Measurements from ENCODE around the gene CERS1.

CERS1 gene

DNA sequence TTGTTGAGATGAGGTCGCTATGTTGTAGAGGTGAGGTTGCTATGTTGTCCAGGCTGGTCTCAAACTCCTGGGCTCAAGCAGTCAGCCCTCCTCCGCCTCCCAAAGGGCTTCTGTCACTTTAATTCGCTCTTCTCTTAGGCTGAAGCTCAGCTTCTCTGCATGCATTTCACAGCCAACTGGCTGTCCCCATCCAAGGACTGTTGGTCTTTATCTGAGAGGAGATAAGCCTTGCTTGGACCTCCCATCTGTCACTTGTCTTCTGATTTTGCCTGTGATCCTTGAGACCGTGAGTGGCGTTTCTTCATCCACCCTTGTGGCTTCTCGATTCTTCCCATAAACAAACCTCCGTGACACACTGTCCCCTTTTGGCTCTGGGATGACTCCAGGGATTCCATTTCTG is 24.4 kb downstream of the CERS1 start:
- DNase-seq (ENCODE audit: low read depth, low spot score) = no peak

GRCh38 chr19:18870531-18871172 is 25.3 kb downstream of the CERS1 start:
- no peak for DNase-seq (ENCODE audit: low read depth, low spot score)

DNA sequence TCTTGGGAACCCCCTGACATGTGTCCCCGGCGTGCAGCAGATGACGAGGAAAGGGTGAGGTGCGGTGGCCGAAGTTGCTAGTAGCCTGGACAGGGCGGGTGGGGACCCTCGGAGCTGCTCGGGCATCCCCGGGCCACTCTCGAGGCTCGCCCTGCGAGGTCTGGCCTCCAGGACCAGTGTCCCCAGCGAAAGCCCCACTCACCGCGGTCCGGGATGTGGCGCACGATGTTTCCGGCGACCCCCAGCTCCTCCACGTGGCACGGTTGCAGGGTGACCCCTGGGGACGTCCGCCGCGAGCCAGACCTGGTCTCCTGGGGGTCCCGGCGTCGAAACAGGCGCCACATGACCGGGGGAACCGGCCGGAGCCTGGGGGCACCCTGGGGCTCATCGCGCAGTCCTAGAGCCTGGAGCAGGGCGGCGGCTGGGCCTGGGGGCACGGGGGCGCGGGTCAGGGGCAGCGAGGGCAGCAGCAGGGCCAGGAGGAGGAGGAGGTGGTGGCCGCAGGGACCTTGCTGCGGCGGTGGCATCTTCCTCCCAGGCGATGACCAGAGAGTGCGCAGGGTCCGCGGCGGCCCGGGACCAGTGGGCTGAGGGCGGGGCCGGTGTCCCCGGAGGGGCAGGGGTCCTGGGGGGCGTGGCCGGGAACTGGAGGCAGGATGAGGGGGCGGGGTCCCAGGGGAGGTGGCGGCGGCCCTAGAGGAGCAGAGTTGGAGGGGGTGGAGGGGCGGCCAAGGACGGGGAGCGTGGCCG is 26.0 kb downstream of the CERS1 start:
- DNase-seq (ENCODE audit: low read depth, low spot score) = no peak

DNA sequence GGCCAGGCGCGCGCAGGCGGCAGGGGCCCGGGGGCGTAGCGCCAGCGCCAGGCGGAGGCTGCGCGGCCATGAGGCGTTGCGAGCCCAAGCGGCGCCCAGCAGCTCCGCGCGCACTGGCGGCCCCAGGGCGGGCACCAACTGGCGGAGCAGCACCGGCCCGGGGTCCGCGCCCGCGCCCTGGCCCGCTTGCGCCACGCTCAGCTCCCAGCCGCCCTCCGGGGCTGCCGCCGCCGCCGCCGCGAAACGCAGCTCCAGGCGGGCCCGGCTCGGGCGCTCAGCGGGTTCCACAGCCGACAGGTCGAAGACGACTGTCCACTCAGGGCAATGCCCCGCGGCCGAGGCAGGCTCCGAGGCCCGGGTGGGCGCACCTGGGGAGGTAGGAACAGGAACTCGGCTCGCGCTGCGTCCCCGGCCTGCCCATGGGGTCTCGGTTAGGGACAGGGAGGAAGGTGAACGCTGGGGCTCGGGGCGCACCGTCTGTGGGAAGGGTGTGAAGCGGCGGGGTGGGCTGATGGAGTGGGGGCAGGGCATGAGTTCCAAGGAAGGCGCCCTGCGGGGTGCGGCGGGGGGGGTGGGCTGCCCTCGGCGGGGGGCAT is 26.8 kb downstream of the CERS1 start:
- DNase-seq (ENCODE audit: low read depth, low spot score) = no peak

- peak; percentile 55 for DNase-seq (ENCODE audit: low read depth, low spot score)
Measured at GRCh38 chr19:18868380-18869022, 27.5 kb downstream of the CERS1 start.

DNA sequence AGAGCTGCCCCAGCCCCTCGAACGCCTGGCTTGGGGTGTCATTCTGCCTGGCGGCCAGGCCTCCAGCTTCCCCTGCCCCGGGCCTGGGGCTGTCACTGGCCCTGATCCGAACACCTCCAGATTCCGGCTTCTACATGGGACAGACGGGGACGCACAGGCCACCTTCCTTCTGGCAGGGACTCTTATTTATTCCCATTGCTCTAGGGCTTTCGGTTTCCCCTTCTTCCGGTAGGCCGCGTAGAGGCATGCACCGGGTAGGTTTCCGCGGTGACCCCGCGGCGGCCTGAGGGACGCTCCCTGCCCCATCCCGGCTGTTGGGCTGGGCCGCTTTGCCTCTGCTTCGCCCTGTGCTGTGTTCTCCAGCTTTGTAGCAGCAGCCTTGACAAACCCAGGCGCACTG is 28.2 kb downstream of the CERS1 start:
- peak; percentile 57 for DNase-seq (ENCODE audit: low read depth, low spot score)

DNA sequence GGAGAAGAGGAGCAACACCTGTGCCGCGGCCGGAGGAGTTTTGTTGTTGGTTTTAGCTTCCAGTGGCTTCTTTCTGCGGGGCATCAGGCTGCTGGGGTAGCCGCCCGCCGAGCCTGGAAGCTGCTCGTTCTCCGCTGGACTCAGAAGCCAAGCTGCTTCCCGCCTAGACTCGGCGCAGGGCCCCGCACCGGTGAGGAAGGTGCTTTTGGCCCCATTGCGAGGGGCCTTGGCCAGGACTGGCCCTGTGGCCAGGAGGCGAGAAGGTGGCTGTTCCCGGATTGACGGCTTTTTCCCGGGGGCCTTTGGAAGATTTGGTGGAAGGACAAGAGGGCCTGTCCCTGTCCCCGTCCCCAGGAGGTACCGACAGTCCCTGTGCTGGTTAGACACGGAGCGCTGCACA is 28.8 kb downstream of the CERS1 start:
- no peak for DNase-seq (ENCODE audit: low read depth, low spot score)

DNA sequence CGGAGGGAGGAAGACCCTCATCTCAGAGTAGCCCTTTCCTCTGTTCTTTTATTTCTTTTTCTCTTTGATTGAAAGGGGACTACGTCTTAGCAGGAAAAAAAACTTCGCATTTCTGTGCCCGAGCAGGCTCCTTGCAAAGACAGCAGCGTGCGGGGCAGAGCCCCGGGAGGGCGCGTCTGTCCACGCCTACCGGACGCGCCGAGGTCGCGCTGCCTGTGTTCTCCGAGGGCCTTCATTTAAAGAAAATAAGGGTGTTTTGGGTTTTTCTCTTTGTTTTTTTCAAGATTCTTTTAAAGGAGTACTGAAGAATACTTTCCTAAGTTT is 29.2 kb downstream of the CERS1 start:
- DNase-seq (ENCODE audit: low read depth, low spot score) = no peak

DNA sequence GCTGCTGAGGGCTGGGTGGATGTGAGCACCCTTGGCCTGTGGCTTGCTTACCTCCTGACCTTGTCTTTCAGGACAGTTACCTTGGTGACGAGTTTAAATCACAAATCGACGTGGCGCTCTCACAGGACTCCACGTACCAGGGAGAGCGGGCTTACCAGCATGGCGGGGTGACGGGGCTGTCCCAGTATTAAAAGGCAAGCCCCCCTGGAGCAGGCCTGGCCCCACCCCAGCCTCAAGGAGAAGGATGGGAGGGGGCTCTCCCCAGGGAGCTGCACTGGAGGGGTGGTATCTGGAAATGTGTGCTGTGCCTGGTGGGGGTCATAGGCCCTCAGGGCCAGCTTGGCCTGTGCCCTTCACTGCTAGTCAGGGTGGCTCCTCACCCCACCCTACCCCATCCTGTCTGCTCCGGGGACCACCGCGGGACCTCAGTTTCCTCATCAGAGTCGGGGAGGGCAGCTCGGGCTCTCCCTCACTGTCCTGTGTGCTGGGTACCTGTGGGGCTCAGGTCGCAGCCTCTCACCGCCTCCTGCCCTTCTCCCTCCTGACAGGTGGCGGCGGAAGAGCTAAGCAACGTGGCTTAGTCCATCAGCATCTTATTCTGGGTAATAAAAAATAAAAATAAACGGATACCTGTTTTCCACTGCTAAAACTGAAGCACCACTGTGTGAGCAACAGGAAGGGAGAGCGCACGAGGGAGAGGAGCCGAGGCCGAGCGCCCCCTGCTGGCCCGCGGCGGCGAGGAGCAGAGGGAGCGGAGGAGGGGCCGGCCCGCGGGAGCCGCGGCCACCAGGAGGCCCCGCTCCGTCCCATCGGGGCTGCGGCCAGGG is 29.8 kb downstream of the CERS1 start:
- peak; percentile 90 for DNase-seq (ENCODE audit: low read depth, low spot score)

DNA sequence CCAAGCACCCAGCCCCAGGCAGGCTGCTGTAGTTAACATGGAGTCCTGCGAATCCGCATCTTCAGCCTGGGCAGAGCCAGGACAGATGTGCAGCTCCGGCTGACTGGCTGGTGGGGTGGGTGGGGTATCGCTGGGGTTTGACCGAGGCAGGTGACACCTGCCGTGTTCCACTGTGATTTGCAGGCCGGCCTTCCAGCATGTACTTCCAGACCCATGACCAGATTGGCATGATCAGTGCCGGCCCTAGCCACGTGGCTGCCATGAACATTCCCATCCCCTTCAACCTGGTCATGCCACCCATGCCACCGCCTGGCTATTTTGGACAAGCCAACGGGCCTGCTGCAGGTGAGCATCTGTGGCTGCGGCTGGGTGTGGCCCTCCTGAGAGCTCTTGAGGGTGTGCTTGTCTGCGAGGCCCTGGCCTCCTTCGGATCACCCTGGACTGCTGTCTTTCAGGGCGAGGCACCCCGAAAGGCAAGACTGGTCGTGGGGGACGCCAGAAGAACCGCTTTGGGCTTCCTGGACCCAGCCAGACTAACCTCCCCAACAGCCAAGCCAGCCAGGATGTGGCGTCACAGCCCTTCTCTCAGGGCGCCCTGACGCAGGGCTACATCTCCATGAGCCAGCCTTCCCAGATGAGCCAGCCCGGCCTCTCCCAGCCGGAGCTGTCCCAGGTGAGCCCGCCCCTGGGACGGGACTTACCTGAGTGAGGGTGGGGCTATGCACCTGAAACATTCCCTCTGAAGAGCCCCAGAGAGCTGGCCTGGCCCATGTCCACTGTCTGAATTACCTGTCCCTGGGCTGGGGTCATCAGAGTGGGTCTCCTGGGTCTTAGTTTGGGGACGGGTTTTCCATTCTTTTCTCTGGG is 30.6 kb downstream of the CERS1 start:
- DNase-seq (ENCODE audit: low read depth, low spot score) = no peak

- no peak for DNase-seq (ENCODE audit: low read depth, low spot score)
Measured at GRCh38 chr19:18863843-18864362, 32.1 kb downstream of the CERS1 start.

DNA sequence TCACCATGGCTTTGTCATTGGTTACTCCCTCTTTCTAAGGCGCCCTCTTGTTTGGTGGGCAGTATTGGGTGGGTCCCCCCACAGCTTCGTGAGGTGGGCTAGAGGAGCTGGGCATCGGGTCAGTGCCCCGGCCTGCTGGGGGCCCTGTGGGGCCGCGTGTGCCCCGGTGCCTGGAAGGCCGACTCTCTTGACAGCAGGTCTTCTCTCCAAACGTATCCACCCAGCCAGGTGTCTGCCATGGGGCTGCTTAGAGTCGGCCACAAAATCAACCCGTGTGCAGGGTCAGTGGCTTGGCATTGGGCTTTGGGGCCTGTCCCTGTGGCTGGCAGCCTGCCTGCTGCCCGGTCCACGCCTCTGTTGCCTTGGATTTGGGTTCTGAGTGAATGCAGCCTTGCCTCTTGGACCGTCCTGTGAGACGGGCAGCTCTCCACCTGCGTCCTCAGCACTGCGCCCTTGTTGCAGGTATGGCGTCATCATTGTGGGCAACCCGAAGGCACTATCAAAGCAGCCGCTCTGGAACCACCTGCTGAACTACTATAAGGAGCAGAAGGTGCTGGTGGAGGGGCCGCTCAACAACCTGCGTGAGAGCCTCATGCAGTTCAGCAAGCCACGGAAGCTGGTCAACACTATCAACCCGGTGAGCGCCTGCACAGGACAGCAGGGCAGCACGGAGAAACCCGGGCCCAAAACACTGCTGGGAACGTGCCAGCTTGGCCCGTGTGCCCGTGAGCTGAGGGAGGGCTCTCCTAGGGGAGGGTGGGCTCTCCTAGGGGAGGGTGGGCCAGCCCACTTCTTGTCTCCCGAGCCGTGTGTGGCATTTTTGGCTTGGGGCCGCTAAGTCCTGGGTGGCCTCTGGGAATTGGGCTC is 32.7 kb downstream of the CERS1 start:
- no peak for DNase-seq (ENCODE audit: low read depth, low spot score)

GRCh38 chr19:18861917-18862316 is 34.0 kb downstream of the CERS1 start:
- no peak for DNase-seq (ENCODE audit: low read depth, low spot score)

- DNase-seq (ENCODE audit: low read depth, low spot score) = no peak
Measured at GRCh38 chr19:18861235-18861634, 34.7 kb downstream of the CERS1 start.

DNA sequence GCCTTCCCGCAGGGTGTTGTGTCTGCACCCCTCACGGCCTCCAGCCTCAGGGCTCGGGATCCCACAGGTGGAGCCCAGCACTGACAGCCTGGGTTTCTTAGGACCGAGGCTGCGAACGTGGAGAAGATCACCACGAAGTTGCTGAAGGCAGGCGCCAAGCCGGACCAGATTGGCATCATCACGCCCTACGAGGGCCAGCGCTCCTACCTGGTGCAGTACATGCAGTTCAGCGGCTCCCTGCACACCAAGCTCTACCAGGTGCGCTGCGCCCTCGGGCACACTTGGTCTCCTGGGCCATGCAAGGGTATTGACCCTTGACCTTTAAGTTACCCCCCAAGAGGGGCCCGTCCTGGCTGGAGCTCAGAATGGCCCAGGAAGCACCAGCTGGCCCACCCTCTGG is 35.2 kb downstream of the CERS1 start:
- no peak for DNase-seq (ENCODE audit: low read depth, low spot score)

- DNase-seq (ENCODE audit: low read depth, low spot score) = no peak
Measured at GRCh38 chr19:18860302-18860700, 35.7 kb downstream of the CERS1 start.

- DNase-seq (ENCODE audit: low read depth, low spot score) = no peak
Measured at GRCh38 chr19:18859676-18860301, 36.2 kb downstream of the CERS1 start.

- no peak for DNase-seq (ENCODE audit: low read depth, low spot score)
Measured at GRCh38 chr19:18858906-18859646, 36.9 kb downstream of the CERS1 start.

Data from ELF-1 (cell line).